Stimulated activated CD8-positive, alpha-beta memory T cell treated with anti-CD3 and anti-CD28 coated beads, Interleukin-7, amount 100 ng/mL, for 1 hour (primary cell): ENCODE measurements around the gene TMEM213.

ENCODE experiments used
- DNase-seq, 2 donors: peaks; one replicate each; pipeline ENCODE4 v3.0.0-alpha.2; 2020; ENCODE audit warnings: low read depth in 2 of 2

TMEM213 gene

DNA sequence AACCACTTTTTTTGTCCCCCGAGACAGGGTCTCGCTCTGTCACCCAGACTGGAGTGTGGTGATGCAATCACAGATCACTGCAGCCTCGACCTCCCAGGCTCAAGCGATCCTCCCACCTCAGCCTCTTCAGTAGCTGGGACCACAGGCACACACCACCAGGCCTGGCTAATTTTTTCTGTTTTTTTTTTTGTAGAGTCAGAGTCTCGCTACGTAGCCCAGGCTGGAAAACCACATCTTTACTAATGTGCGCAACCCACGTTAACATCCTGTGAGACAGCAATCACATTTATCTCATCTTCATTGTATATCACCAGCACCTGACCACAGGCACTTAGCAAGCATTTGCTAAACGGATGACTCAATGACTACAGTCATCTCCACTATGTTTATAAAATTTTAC, 78.0 kb downstream of the TMEM213 start:
- DNase-seq: peak; percentile 15 to 25

DNA sequence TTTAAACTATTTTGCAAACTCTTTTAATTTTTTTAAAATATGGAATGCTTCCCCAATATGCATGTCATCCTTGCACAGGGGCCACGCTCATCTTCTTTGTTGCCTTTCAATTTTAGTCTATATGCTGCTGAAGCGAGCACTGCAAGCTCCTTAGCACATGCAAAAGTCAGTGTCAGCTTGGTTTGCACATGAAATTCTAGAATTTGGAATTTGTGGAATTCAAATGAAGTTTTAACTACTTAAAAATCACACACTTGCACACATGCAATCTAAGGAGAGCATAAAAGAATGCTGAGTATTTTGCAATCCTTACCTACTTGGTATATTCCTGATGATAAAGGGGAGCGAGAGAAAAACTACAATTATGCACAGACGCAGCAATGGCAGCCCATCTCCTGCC, 78.5 kb downstream of the TMEM213 start:
- no peak for DNase-seq

DNA sequence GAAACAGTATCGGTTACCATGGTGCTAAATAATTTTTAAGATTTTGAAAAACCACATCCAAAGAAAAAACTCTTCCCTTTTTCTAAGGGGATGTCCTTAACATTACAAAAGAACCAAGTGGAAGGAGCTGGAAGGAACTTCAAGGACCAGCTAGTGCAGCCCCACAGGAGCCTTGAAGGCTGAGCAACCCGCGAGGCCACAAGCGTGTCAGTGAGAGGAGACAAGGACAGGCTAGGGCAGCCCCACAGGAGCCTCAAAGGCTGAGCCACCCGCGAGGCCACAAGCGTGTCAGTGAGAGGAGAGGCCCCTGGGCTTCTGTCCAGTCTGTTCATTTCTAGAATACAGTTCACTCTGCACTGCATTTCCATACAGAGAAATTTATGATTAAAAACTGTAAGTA, 80.3 kb downstream of the TMEM213 start:
- no peak for DNase-seq

DNA sequence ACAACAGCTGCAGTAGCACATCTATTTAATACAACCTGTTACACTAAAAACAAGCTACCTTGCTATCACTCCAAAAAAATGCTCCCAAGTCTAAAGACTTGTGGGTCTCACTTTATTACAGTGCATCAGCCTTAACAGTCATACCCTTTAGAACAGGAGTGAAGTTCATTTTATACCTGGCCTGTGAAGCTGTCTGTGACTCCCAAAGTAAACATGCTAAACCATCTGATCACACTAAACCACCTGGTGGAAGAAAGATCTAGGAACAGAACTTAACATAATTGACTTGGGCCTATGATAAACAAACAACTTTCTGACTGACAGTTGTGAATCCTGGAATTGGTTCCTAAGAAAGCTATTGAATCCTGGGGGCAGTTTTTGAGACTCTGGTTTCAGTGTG, 81.1 kb downstream of the TMEM213 start:
- DNase-seq: no peak

DNA sequence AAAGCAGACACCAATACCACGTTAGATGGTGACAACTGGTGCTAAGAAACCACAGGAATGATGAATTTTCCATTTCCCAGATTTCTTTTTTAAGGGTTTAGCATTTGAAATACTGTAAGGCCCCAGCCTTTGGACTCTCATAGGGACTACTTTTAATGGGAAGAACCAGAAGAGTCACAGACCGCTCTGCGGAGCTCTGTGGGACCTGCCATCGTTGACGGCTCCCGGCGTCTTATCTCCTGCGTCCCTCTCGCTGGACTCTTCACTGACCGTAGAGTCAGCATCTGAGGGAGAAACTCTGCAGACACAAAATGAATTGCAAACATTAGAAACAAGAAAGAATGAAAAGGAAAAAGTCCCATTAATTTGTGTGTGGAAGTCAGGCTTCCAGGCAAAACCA, 81.6 kb downstream of the TMEM213 start:
- DNase-seq: no peak

DNA sequence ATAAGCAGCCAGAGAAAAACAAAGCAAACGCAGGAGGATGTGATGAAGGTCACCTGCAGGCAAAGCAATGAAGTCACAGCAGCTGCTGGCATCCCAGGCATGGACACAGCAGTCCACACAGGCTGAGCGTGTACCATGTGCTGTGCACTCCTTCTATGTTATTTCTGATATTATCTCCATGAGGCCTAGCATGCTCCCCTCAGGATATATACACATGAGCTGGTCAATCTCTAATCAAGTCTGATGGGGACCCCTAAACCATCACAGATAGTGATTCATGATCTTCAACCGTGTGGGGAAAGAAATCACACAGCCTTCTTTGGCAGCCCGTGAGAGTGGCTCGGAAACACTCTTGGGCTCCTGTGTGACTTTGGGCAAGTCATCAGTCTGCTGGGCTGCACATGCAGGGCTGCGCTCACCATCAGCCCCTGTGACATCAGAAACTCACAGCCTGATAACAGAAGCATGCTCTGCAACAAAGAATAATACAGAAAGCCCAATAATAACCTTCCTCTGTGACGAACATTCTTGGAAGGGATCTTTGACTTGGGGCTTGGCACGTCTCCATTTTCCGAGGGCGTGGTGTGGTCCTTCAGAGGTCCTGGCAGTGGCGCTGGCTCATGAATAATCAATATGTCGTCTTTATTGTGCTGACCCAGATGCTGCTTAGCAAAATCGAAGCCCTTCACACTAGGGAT, 83.2 kb downstream of the TMEM213 start:
- no peak for DNase-seq

DNA sequence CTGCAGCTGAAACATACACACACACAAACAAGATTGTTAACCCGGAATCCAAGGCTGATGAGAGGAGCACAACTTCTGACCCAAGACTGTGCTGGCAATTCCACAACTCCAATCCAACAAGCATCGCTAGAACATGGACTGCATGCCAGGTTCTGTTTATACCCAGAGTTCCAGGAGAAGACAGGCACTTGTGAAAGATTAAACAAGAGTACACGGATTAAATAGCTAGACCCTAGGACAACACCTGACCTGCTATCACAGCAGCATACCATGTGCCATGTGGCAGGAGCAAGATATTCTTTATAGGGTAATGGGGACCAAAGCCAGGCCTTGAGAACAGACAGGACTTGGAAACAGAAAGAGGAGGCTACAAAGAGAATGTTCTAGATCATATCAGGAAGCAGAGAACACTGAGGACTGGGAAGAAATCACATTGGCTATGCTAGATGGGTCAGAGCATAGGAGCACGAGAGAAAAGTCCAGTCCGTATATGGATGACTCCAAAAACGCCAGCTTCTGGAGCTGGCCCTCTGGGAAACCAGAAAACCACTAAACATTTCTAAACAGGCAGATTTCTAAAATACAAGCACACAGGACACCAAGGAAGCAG, 83.9 kb downstream of the TMEM213 start:
- DNase-seq: no peak

DNA sequence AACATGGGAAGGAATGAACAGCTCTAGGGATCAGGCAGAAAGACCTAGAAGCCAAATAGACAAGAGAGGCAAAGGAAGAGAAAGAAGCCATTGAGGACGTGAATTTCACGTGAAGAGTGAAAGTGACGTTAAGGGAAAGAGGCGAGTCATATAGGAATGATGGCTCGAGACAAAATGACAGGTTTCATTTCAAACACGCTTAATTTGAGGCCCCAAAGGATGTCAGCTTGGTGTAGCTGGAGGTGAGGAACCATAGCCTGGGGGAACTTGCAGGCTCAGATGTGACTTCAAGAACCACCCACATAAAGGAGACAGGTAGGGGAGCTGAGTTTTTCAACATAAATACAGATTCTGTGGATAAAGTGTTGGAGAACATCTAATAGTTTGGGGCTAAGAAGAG, 84.5 kb downstream of the TMEM213 start:
- DNase-seq: no peak

DNA sequence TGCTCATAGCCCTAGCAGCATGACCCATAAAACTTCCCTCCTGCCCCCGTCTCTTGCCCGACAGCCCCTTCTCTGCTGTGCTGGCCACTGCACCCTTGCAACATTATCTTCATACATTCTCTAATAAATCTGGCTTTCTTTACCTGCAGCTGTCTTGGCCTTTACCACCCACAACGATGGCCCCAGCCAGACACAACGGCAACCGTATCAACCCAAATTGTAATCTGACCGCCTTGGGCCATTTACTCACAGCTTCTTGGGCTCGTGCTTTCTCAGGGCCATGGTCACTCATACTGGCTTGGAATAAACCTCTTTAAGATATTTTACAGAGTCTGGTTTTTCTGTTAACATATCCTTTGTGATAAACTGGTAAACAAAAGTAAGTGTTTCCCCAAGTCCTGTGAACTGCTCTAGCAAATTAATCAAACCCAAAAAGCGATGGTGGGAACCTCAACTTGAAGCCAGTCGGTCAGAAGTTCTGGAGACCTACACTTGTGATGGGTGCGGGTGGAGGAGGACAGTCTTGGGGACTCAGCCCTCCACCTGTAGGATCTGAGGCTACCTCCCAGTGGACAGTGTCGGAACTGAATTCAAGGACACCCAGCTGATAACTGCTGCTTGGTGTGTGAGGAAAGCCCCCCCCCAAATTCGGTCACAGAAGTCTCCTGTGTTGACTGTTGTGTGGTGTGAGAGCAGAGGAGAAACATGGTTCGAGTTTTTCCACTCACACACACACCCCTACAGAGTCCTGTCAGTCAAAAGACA, 87.8 kb downstream of the TMEM213 start:
- no peak for DNase-seq

DNA sequence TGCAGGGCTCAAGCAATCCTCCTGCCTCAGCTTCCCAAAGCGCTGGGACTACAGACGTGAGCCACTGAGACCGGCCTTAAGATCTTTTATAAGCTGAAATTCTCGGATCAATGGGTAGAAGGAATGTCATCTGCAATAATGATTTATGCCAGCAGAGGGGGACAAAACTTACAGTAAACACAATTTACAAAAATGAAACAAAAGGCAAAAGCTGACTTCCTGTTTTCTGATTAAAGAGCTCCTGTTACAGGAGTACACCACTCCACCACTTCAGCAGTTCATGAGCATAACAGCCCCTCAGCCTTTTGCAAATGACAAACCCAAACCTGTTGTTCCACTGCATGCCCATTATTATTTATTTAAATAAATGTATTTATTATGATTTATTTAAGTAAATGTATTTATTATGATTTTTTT, 88.7 kb downstream of the TMEM213 start:
- no peak for DNase-seq

DNA sequence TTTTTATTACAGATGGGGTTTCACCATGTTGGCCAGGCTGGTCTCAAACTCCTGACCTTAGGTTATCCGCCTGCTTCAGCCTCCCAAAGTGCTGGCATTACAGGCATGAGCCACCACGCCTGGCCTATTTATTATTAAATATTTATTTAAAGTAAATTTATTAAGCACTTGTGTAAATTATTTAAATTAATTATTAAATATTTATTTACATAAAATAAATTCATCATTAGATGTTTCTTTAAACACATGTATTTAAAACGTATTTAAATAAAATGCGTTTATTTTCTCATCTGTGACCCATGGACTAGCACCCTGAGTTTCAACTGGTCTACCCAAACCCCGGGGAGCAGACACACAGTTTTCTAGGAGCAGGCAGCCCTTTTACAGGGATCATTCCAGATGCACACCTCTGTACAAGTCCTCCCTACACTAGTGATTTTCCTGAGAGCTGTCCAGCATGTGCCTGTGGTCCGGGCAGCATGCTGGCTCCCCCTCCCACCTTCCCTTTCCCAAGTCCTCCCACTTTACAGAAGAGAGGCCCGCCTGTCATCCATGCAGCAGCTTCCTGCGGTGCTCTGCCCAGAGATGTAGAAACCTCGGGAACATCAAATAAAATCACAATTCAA, 89.4 kb downstream of the TMEM213 start:
- no peak for DNase-seq
